Breast epithelium (tissue), 3 donors: Measurements from ENCODE around the gene ADAMTS2.
"Not testable (repeated sequence)": the region's sequence is repeated elsewhere in the genome, so short reads cannot be mapped to it uniquely, and the experiment has no call there.

Source experiments
- POLR2A ChIP-seq: fragments of 450-650 bp; IDR thresholded peaks from one replicate; pipeline ENCODE4 v1.6.1; 2016; ENCODE audit warnings: antibody characterized with exemption, mild to moderate bottlenecking, moderate library complexity
- TF ChIP-seq, protein P1 (sequence below), 3 donors: fragments of 450-650 bp; IDR thresholded peaks; one replicate each; pipeline ENCODE4 v1.5.1; 2016 to 2017; ENCODE audit warnings: antibody characterized with exemption in 3 of 3, mild to moderate bottlenecking in 3 of 3, moderate library complexity in 3 of 3

- TF ChIP-seq, protein P1, sequence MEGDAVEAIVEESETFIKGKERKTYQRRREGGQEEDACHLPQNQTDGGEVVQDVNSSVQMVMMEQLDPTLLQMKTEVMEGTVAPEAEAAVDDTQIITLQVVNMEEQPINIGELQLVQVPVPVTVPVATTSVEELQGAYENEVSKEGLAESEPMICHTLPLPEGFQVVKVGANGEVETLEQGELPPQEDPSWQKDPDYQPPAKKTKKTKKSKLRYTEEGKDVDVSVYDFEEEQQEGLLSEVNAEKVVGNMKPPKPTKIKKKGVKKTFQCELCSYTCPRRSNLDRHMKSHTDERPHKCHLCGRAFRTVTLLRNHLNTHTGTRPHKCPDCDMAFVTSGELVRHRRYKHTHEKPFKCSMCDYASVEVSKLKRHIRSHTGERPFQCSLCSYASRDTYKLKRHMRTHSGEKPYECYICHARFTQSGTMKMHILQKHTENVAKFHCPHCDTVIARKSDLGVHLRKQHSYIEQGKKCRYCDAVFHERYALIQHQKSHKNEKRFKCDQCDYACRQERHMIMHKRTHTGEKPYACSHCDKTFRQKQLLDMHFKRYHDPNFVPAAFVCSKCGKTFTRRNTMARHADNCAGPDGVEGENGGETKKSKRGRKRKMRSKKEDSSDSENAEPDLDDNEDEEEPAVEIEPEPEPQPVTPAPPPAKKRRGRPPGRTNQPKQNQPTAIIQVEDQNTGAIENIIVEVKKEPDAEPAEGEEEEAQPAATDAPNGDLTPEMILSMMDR (IDR thresholded peaks at IDR 0.05) = not testable (repeated sequence)
- TF ChIP-seq POLR2A = not testable (repeated sequence)
Measured at GRCh38 chr5:179101282-179101681, 244.0 kb downstream of the ADAMTS2 start.
